Measurements from ENCODE around the gene KRTAP5-2. TPM values are rescaled to one million over a fixed set of nuclear protein-coding genes. Genes with fewer than 3 reads are reported as not detected.
"Not testable (repeated sequence)": the region's sequence is repeated elsewhere in the genome, so short reads cannot be mapped to it uniquely, and the experiment has no call there.

The KRTAP5-2 gene
- total and polyA plus RNA-seq, 2 of the 8 experiments (the other 6 are each of a cell fraction or from before 2014, with no cell fraction given): not detected

DNA sequence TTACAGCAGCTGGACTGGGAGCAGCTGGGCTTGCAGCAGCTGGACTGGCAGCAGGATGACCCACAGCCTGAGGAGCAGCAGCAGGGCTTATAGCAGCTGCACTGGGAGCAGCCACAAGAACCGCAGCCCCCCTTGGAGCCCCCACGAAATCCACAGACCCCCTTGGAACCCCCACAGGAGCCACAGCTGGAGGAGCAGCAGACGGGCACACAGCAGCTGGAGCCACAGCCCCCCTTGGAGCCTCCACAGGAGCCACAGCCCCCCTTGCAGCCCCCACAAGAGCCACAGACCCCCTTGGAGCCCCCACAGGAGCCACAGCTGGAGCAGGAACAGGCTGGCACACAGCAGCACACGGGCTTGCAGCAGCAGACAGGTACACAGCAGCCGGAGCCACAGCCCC is 9.8 kb upstream of the KRTAP5-2 start:
- DNase-seq (ENCODE audit: low read depth in 1 of 2, low spot score in 2 of 2); H3K4me2 ChIP-seq (ENCODE audit: insufficient read depth in 1 of 2, low read depth in 2 of 2, low read length in 2 of 2); H3K23ac ChIP-seq (ENCODE audit: insufficient read length); H2BK15ac ChIP-seq (ENCODE audit: low read length); H3K79me2 ChIP-seq (ENCODE audit: control insufficient read depth in 1 of 2, insufficient read depth in 2 of 2, low read length in 2 of 2); H3K18ac ChIP-seq (ENCODE audit: extremely low read depth, low read length); H4K5ac ChIP-seq (ENCODE audit: insufficient read length, low read depth, low read length); FAIRE-seq; H3K14ac ChIP-seq (ENCODE audit: insufficient read length); H3K4me3 ChIP-seq (ENCODE audit: extremely low read depth in 1 of 4, insufficient read depth in 2 of 4, low read depth in 3 of 4, low read length in 4 of 4); H3K4ac ChIP-seq (replicated peaks; ENCODE audit: insufficient read length, low read depth, low read length); H2AFZ ChIP-seq (ENCODE audit: low read length); H2BK20ac ChIP-seq (ENCODE audit: low read length); H2BK12ac ChIP-seq (ENCODE audit: low read depth, low read length); H3K4me1 ChIP-seq (replicated peaks in 1 of 4; ENCODE audit: control insufficient read depth in 3 of 4, insufficient read depth in 4 of 4, low read length in 3 of 4); H2BK5ac ChIP-seq (ENCODE audit: low read depth, low read length); H2AK5ac ChIP-seq (ENCODE audit: low read depth, low read length); POLR2A ChIA-PET (ENCODE audit: partially characterized antibody); H3K9me3 ChIP-seq (ENCODE audit: insufficient read depth in 2 of 2, low read depth in 1 of 2, low read length in 1 of 2); H4K91ac ChIP-seq (replicated peaks; ENCODE audit: insufficient read length, low read length); H3K36me3 ChIP-seq (ENCODE audit: control insufficient read depth in 2 of 4, insufficient read depth in 4 of 4, low read length in 3 of 4); H3K9ac ChIP-seq (replicated peaks in 1 of 4; ENCODE audit: extremely low read depth in 1 of 4, low read depth in 3 of 4, low read length in 3 of 4); H2BK120ac ChIP-seq (replicated peaks; ENCODE audit: low read depth, low read length); H3K56ac ChIP-seq (replicated peaks; ENCODE audit: insufficient read length, low read depth, low read length); H4K20me1 ChIP-seq (replicated peaks in 1 of 2; ENCODE audit: control insufficient read depth in 1 of 2, insufficient read depth in 2 of 2, low read length in 2 of 2); H3K23me2 ChIP-seq (ENCODE audit: low read depth, low read length); H4K8ac ChIP-seq (ENCODE audit: extremely low read depth, insufficient read depth, low read length); H3K79me1 ChIP-seq (ENCODE audit: low read depth, low read length); H3K27ac ChIP-seq (ENCODE audit: low read depth, low read length); H3K27me3 ChIP-seq (replicated peaks in 1 of 4; ENCODE audit: control insufficient read depth in 3 of 4, extremely low read depth in 1 of 4, insufficient read depth in 3 of 4, low read length in 3 of 4): not testable (repeated sequence)
- CTCF ChIA-PET (ENCODE audit: partially characterized antibody): interaction anchor here (0.8 to 1.9 kb wide), 2 partner anchors 12 to 32 kb away, joined by 4 to 8 read pairs; no protein-coding TSS in a partner anchor
- 78% methylated on average over 5 of the region's 5 CpGs; no CpG with 5 or more reads in 1 of the 2 experiments for WGBS, 2 experiments (ENCODE audit: extremely low coverage in 1 of 2, insufficient coverage in 1 of 2, insufficient read length in 1 of 2, insufficient replicate concordance in 2 of 2, low coverage in 1 of 2, low lambda C conversion rate in 2 of 2, missing lambda C conversion rate in 1 of 2)

DNA sequence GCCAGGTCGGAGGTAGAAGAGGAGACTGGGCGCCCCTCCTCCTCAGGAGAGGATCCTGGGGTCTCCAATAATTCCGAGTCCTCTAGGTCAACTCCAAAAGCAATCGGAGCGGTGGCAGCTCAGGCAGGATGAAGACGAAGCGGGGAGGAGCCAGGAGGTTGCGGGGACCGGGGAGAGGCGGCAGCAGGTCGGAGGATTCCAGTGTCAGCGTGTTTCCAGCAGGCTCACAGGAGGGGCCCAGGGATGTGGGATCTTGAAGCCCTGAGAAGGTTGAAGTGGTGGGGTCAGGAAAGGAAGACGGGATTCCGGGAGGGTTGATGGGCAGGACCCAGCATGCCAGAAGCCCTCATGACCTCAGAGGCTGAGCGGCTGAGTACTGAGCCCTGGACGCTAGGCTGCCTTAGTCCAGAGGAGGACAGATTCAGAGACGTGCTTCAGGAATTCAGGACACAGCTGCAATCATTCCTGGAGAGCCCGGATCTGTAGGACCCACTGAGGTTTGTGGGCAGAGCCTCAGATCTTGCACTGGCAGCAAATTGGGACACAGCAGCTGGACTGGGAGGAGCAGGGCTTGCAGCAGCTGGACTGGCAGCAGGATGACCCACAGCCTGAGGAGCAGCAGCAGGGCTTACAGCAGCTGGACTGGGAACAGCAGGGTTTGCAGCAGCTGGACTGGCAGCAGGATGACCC is 9.2 kb upstream of the KRTAP5-2 start:
- H4K20me1 ChIP-seq (replicated peaks in 1 of 2; ENCODE audit: control insufficient read depth in 1 of 2, insufficient read depth in 2 of 2, low read length in 2 of 2); H3K14ac ChIP-seq (ENCODE audit: insufficient read length); H2BK120ac ChIP-seq (replicated peaks; ENCODE audit: low read depth, low read length); H4K91ac ChIP-seq (replicated peaks; ENCODE audit: insufficient read length, low read length); H2BK12ac ChIP-seq (ENCODE audit: low read depth, low read length); H3K4ac ChIP-seq (replicated peaks; ENCODE audit: insufficient read length, low read depth, low read length); H3K27me3 ChIP-seq (replicated peaks in 1 of 4; ENCODE audit: control insufficient read depth in 3 of 4, extremely low read depth in 1 of 4, insufficient read depth in 3 of 4, low read length in 3 of 4); POLR2A ChIA-PET (ENCODE audit: partially characterized antibody); H3K36me3 ChIP-seq (ENCODE audit: control insufficient read depth in 2 of 4, insufficient read depth in 4 of 4, low read length in 3 of 4); H3K9me3 ChIP-seq (ENCODE audit: insufficient read depth in 2 of 2, low read depth in 1 of 2, low read length in 1 of 2); H3K4me1 ChIP-seq (replicated peaks in 1 of 4; ENCODE audit: control insufficient read depth in 3 of 4, insufficient read depth in 4 of 4, low read length in 3 of 4); H4K5ac ChIP-seq (ENCODE audit: insufficient read length, low read depth, low read length); H3K4me3 ChIP-seq (ENCODE audit: extremely low read depth in 1 of 4, insufficient read depth in 2 of 4, low read depth in 3 of 4, low read length in 4 of 4); H3K23me2 ChIP-seq (ENCODE audit: low read depth, low read length); H2AK5ac ChIP-seq (ENCODE audit: low read depth, low read length); H3K56ac ChIP-seq (replicated peaks; ENCODE audit: insufficient read length, low read depth, low read length); H3K18ac ChIP-seq (ENCODE audit: extremely low read depth, low read length); H3K79me1 ChIP-seq (ENCODE audit: low read depth, low read length); H2BK15ac ChIP-seq (ENCODE audit: low read length); DNase-seq (ENCODE audit: low read depth in 1 of 2, low spot score in 2 of 2); H3K79me2 ChIP-seq (ENCODE audit: control insufficient read depth in 1 of 2, insufficient read depth in 2 of 2, low read length in 2 of 2); H3K27ac ChIP-seq (ENCODE audit: low read depth, low read length); H3K23ac ChIP-seq (ENCODE audit: insufficient read length); H2BK5ac ChIP-seq (ENCODE audit: low read depth, low read length); FAIRE-seq; H4K8ac ChIP-seq (ENCODE audit: extremely low read depth, insufficient read depth, low read length); H2BK20ac ChIP-seq (ENCODE audit: low read length); H3K9ac ChIP-seq (replicated peaks in 1 of 4; ENCODE audit: extremely low read depth in 1 of 4, low read depth in 3 of 4, low read length in 3 of 4): not testable (repeated sequence)
- H2AFZ ChIP-seq (ENCODE audit: low read length): peak overlapping the region; percentile 40; the same call in 1 of the 2 replicates
- CTCF ChIA-PET (ENCODE audit: partially characterized antibody): interaction anchor here (0.8 to 1.9 kb wide), 2 partner anchors 12 to 33 kb away, joined by 4 to 8 read pairs; no protein-coding TSS in a partner anchor
- WGBS, 2 experiments (ENCODE audit: extremely low coverage in 1 of 2, insufficient coverage in 1 of 2, insufficient read length in 1 of 2, insufficient replicate concordance in 2 of 2, low coverage in 1 of 2, low lambda C conversion rate in 2 of 2, missing lambda C conversion rate in 1 of 2): 75% methylated on average over 16 of the region's 18 CpGs; no CpG with 5 or more reads in 1 of the 2 experiments
- H3K4me2 ChIP-seq (ENCODE audit: insufficient read depth in 1 of 2, low read depth in 2 of 2, low read length in 2 of 2): 0 out of 4 replicates have a peak overlapping the region, but pooled peaks of 1 of the 2 experiments have one; percentile 21

Data from H1 (cell line).